GM23338 (cell line): ENCODE data around the gene CAMTA1. TPM values are rescaled to one million over a fixed set of nuclear protein-coding genes. Genes with fewer than 3 reads are reported as not detected.

Experiments
- ATAC-seq: fragments of 200-7000 bp; cut with Tn5 transposase; 3 replicates; pipeline ENCODE4 v1.9.1; 2020
- DNase-seq: peaks from one replicate; pipeline ENCODE4 v3.0.0-alpha.2; 2015; ENCODE audit warnings: low spot score
- H2AFZ ChIP-seq: fragments of 200-600 bp; sonication (generic); 2 replicates; pipeline ENCODE4 v1.8.0; 2016; ENCODE audit warnings: antibody characterized with exemption, mild to moderate bottlenecking, moderate library complexity
- H3F3A ChIP-seq: fragments of 200-600 bp; sonication (generic); replicated peaks from 2 replicates; pipeline ENCODE4 v1.8.0; 2017; ENCODE audit warnings: antibody characterized with exemption, mixed run types, low read depth
- H3K27ac ChIP-seq: fragments of 200-600 bp; sonication (generic); 2 replicates; pipeline ENCODE4 v1.6.1; 2016; ENCODE audit warnings: low read depth
- H3K27me3 ChIP-seq: fragments of 200-600 bp; sonication (generic); 2 replicates; pipeline ENCODE4 v1.8.0; 2016; ENCODE audit warnings: mild to moderate bottlenecking, mixed run types, moderate library complexity; ENCODE audit not compliant: insufficient read depth
- H3K36me3 ChIP-seq: fragments of 200-600 bp; sonication (generic); 2 replicates; pipeline ENCODE4 v1.8.0; 2016; ENCODE audit warnings: mild to moderate bottlenecking; ENCODE audit not compliant: insufficient read depth
- H3K4me1 ChIP-seq: fragments of 200-600 bp; sonication (generic); 2 replicates; pipeline ENCODE4 v1.8.0; 2016; ENCODE audit warnings: mild to moderate bottlenecking, moderate library complexity; ENCODE audit not compliant: insufficient read depth
- H3K4me2 ChIP-seq: fragments of 200-600 bp; sonication (generic); 2 replicates; pipeline ENCODE4 v1.7.1; 2017; ENCODE audit warnings: mixed run types
- H3K4me3 ChIP-seq: fragments of 200-600 bp; sonication (generic); 2 replicates; pipeline ENCODE4 v1.6.1; 2016; ENCODE audit warnings: mixed run types
- H3K79me2 ChIP-seq: fragments of 200-600 bp; sonication (generic); replicated peaks from 2 replicates; pipeline ENCODE4 v1.8.0; 2017; ENCODE audit warnings: mild to moderate bottlenecking; ENCODE audit not compliant: insufficient read depth
- H3K9me2 ChIP-seq: fragments of 200-600 bp; sonication (generic); 2 replicates; pipeline ENCODE4 v1.8.0; 2017; ENCODE audit not compliant: insufficient read depth
- H4K20me1 ChIP-seq: fragments of 200-600 bp; sonication (generic); replicated peaks from 2 replicates; pipeline ENCODE4 v1.8.0; 2017; ENCODE audit warnings: mild to moderate bottlenecking; ENCODE audit not compliant: insufficient read depth
- H3K27ac Mint-ChIP-seq: 2 replicates; pipeline ENCODE4 v1.8.0; 2020; ENCODE audit warnings: inconsistent platforms, mild to moderate bottlenecking, moderate library complexity, mixed read lengths
- H3K27me3 Mint-ChIP-seq: 3 replicates; pipeline ENCODE4 v1.8.0; 2022; ENCODE audit warnings: low read depth, mild to moderate bottlenecking, moderate library complexity, mixed read lengths, inconsistent platforms; ENCODE audit not compliant: insufficient read depth, poor library complexity
- H3K36me3 Mint-ChIP-seq: 3 replicates; pipeline ENCODE4 v1.8.0; 2021; ENCODE audit warnings: low read depth, mild to moderate bottlenecking, inconsistent platforms, moderate library complexity, mixed read lengths
- H3K4me1 Mint-ChIP-seq: 3 replicates; pipeline ENCODE4 v1.8.0; 2020; ENCODE audit warnings: mild to moderate bottlenecking, inconsistent platforms, mixed read lengths
- H3K4me3 Mint-ChIP-seq: 3 replicates; pipeline ENCODE4 v1.8.0; 2021; ENCODE audit warnings: moderate library complexity, mild to moderate bottlenecking, inconsistent platforms, mixed read lengths
- H3K9me3 Mint-ChIP-seq: 3 replicates; pipeline ENCODE4 v1.8.0; 2020; ENCODE audit warnings: moderate library complexity, mild to moderate bottlenecking, inconsistent platforms, mixed read lengths
- CREB1 ChIP-seq: fragments of 250-450 bp; sonication (Bioruptor Pico); IDR thresholded peaks from 2 replicates; pipeline ENCODE4 v1.5.0; 2020; ENCODE audit warnings: low read depth, mild to moderate bottlenecking, moderate library complexity
- ETS1 ChIP-seq: IDR thresholded peaks from 2 replicates; pipeline ENCODE4 v1.6.1; 2016; ENCODE audit warnings: antibody characterized with exemption
- EZH2 ChIP-seq: fragments of 200-600 bp; sonication (generic); IDR thresholded peaks from one replicate; pipeline ENCODE4 v1.8.0; 2017; ENCODE audit warnings: antibody characterized with exemption, mild to moderate bottlenecking, low read depth; ENCODE audit not compliant: unreplicated experiment
- JUNB ChIP-seq: IDR thresholded peaks from one replicate; pipeline ENCODE4 v1.6.1; 2016; ENCODE audit warnings: antibody characterized with exemption; ENCODE audit not compliant: unreplicated experiment
- NANOG ChIP-seq: IDR thresholded peaks from 2 replicates; pipeline ENCODE4 v1.6.1; 2016; ENCODE audit warnings: antibody characterized with exemption, borderline replicate concordance
- POLR2AphosphoS5 ChIP-seq: IDR thresholded peaks from 2 replicates; pipeline ENCODE4 v1.6.1; 2016; ENCODE audit warnings: antibody characterized with exemption, low read depth
- STAT1 ChIP-seq: IDR thresholded peaks from one replicate; pipeline ENCODE4 v1.6.1; 2016; ENCODE audit warnings: antibody characterized with exemption; ENCODE audit not compliant: unreplicated experiment
- ZNF114 ChIP-seq: fragments of 250-450 bp; sonication (Bioruptor Pico); IDR thresholded peaks from 2 replicates; pipeline ENCODE4 v1.5.0; 2020; ENCODE audit warnings: mild to moderate bottlenecking, moderate library complexity
- ZNF331 ChIP-seq: fragments of 250-450 bp; sonication (Bioruptor Pico); IDR thresholded peaks from 2 replicates; pipeline ENCODE4 v1.5.0; 2020; ENCODE audit warnings: low read depth, mild to moderate bottlenecking, moderate library complexity
- ZNF462 ChIP-seq: fragments of 250-450 bp; sonication (Bioruptor Pico); IDR thresholded peaks from 2 replicates; pipeline ENCODE4 v1.5.0; 2020; ENCODE audit warnings: mild to moderate bottlenecking, moderate library complexity
- polyA plus RNA-seq: library from polyadenylated mRNA; unstranded; fragments of >200 nt; fragmentation: Nextera tagmentation; extraction: Ambion mirVana; gene quantifications from 2 replicates; pipeline ENCODE4 v1.2.1, GENCODE V29; 2016
- total RNA-seq: library from RNA; depleted of rRNA; stranded (reverse); fragments of >200 nt; shearing (Covaris generic); gene quantifications from 2 replicates; pipeline ENCODE4 v1.2.3, GENCODE V29; 2014
- TF ChIP-seq, protein P1 (sequence below), 2 experiments: fragments of 200-600 bp in 1 of 2; sonication (generic) in 1 of 2; conservative IDR thresholded peaks; 2 replicates each; pipeline versions ENCODE4 v1.5.1 to v1.6.1; 2016 to 2017; ENCODE audit warnings: antibody characterized with exemption in 2 of 2, low read depth in 2 of 2, mild to moderate bottlenecking in 2 of 2, moderate library complexity in 1 of 2

Gene CAMTA1
- total and polyA plus RNA-seq, 2 experiments from 2014 or later: 115 to 519 TPM

DNA sequence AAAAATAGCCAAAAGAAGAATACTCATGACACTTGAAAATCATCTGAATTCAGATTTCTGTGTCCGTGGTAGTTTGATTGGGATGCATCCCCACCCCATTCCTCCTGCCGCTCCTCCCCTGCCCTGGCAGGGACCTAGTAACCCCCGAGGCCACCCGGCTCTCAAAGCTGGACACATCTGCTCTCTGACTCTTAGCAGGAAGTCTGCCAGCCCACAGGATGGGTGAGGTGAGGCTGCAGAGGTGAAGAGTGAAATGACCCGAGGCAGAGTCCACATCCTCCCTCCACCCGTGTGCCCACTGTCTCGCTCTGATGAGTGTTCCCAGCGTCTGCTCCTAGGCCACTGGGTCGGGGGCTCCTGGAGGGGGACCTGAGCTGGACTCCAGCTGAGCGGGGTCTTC, 677.4 kb downstream of the CAMTA1 start:
- Mint-ChIP-seq H3K27ac (no peak overlapping the region), H3K4me3 (no peak overlapping the region), H3K36me3 (no peaks in the 10 kb centered on the region), H3K27me3 (peaks cover 2% of the 10 kb centered on the region), H3K4me1 (peaks cover 5% of the 10 kb centered on the region; the same call in 2 of the 3 replicates), H3K9me3 (no peaks in the 10 kb centered on the region)
- DNase-seq (no peak), ATAC-seq (no peak)
- Histone ChIP-seq H3K4me1 (no peaks in the 10 kb centered on the region), H3K79me2 (no peaks in the 10 kb centered on the region), H3K9me2 (no peaks in the 10 kb centered on the region), H3K4me2 (no peak overlapping the region), H3K36me3 (no peaks in the 10 kb centered on the region), H3K27me3 (no peaks in the 10 kb centered on the region), H3F3A (no peaks in the 10 kb centered on the region), H3K27ac (no peak overlapping the region), H2AFZ (no peak overlapping the region), H3K4me3 (no peak overlapping the region), H4K20me1 (no peaks in the 10 kb centered on the region)
- TF ChIP-seq STAT1: no peak
- TF ChIP-seq ETS1: no peak
- no peak for TF ChIP-seq POLR2AphosphoS5
- TF ChIP-seq ZNF114: no peak
- no peak for TF ChIP-seq NANOG
- TF ChIP-seq EZH2: no peak
- no peak for TF ChIP-seq JUNB
- TF ChIP-seq, protein P1, sequence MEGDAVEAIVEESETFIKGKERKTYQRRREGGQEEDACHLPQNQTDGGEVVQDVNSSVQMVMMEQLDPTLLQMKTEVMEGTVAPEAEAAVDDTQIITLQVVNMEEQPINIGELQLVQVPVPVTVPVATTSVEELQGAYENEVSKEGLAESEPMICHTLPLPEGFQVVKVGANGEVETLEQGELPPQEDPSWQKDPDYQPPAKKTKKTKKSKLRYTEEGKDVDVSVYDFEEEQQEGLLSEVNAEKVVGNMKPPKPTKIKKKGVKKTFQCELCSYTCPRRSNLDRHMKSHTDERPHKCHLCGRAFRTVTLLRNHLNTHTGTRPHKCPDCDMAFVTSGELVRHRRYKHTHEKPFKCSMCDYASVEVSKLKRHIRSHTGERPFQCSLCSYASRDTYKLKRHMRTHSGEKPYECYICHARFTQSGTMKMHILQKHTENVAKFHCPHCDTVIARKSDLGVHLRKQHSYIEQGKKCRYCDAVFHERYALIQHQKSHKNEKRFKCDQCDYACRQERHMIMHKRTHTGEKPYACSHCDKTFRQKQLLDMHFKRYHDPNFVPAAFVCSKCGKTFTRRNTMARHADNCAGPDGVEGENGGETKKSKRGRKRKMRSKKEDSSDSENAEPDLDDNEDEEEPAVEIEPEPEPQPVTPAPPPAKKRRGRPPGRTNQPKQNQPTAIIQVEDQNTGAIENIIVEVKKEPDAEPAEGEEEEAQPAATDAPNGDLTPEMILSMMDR (conservative IDR thresholded peaks at IDR 0.05; ENCODE audit: low read depth in 2 of 2): no peak
- TF ChIP-seq ZNF331: no peak
- no peak for TF ChIP-seq CREB1 (CRISPR knock-in tag)
- TF ChIP-seq ZNF462 (CRISPR knock-in tag): no peak
